ENCODE measurements around the gene SLC29A3. TPM values are rescaled to one million over a fixed set of nuclear protein-coding genes. Genes with fewer than 3 reads are reported as not detected.
A peak's percentile ranks its signal among the peaks of the same experiment; 100 is the strongest.

The SLC29A3 gene
- total RNA-seq, 1 donor from 2014 or later: 4.4 TPM

DNA sequence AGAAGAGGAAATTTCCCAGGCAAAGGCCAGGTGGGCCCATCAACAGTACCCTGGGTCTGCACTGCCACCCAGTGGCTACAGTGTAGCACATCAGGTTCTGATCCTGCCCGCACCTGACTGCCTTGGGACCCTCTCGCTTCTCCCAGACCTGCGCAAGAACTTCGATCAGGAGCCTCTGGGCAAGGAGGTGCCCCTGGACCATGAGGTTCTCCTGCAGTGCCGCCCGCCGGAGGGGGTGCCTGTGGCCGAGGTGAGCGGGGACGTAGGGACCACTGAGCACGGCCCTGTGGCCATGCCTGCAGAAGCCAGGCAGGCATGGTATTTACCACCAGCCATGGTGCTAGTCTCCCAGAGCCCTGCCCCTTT, 33.9 kb upstream of the SLC29A3 start:
- Mint-ChIP-seq H3K27ac (ENCODE audit: unreplicated experiment) (no peak overlapping the region), H3K36me3 (ENCODE audit: unreplicated experiment) (peaks cover 4% of the 10 kb centered on the region), H3K4me1 (ENCODE audit: unreplicated experiment) (peaks cover 5% of the 10 kb centered on the region), H3K4me3 (ENCODE audit: unreplicated experiment) (no peak overlapping the region), H3K9me3 (ENCODE audit: unreplicated experiment) (no peaks in the 10 kb centered on the region), H3K27me3 (ENCODE audit: unreplicated experiment) (no peaks in the 10 kb centered on the region)
- TF ChIP-seq, protein P1, sequence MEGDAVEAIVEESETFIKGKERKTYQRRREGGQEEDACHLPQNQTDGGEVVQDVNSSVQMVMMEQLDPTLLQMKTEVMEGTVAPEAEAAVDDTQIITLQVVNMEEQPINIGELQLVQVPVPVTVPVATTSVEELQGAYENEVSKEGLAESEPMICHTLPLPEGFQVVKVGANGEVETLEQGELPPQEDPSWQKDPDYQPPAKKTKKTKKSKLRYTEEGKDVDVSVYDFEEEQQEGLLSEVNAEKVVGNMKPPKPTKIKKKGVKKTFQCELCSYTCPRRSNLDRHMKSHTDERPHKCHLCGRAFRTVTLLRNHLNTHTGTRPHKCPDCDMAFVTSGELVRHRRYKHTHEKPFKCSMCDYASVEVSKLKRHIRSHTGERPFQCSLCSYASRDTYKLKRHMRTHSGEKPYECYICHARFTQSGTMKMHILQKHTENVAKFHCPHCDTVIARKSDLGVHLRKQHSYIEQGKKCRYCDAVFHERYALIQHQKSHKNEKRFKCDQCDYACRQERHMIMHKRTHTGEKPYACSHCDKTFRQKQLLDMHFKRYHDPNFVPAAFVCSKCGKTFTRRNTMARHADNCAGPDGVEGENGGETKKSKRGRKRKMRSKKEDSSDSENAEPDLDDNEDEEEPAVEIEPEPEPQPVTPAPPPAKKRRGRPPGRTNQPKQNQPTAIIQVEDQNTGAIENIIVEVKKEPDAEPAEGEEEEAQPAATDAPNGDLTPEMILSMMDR (IDR thresholded peaks at IDR 0.05): peak; percentile 85
- DNase-seq (ENCODE audit: extremely low spot score, unreplicated experiment): no peak

DNA sequence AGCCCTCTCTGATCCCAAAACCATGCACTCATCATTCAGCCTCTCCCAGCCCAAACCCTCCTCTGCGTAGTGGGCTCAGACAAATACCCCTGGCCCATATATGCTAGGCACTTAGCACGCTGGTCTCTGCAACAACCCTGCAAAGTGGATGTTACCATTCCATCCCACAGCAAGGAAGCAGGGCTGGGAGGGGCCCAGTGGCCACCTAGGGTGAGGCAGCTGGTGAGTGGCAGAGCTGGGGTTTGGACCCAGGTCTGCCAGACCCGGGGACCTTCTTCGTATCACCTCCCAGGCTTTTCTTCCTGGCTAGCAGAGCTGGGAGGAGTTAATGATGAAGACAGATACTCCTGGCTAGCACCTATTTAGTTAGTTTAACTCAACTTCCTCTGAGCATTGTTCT, 33.1 kb upstream of the SLC29A3 start:
- H3K27me3 Mint-ChIP-seq (ENCODE audit: unreplicated experiment): no peaks in the 10 kb centered on the region
- no peak overlapping the region for H3K4me3 Mint-ChIP-seq (ENCODE audit: unreplicated experiment)
- TF ChIP-seq, protein P1 (IDR thresholded peaks at IDR 0.05): no peak
- H3K9me3 Mint-ChIP-seq (ENCODE audit: unreplicated experiment): no peaks in the 10 kb centered on the region
- DNase-seq (ENCODE audit: extremely low spot score, unreplicated experiment): no peak
- no peaks in the 10 kb centered on the region for H3K4me1 Mint-ChIP-seq (ENCODE audit: unreplicated experiment)
- H3K27ac Mint-ChIP-seq (ENCODE audit: unreplicated experiment): no peak overlapping the region
- H3K36me3 Mint-ChIP-seq (ENCODE audit: unreplicated experiment): peaks cover 3% of the 10 kb centered on the region

DNA sequence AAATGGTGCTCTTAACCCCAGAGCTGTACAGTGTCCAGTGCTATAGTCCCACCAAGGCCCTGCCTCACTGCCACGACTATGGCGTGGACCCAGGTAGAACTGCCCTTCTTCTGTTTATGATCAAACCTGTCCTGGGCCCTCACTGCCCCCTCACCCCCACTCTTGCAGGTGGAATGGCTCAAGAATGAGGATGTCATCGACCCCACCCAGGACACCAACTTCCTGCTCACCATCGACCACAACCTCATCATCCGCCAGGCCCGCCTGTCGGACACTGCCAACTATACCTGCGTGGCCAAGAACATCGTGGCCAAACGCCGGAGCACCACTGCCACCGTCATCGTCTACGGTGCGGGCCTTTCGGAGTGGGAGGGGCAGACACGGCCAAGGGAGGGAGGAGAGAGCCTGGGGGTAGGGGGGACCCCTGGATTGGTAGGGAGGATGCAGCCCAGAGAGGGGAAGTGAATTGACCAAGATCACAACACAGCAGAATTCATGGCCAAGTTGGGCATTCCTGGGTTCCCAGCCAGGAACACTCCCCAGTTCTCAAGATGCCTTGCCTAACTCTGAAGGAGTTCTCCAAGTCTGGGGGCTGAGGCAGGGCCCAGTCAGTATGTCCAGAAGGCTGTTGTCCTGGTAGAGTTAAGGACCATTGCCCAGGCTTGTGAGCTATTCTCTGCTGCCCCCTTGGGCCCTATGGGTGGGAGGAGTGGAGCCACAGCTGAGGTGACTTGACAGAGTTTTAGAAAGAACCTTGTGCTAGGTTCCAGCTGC, 32.4 kb upstream of the SLC29A3 start:
- H3K4me1 Mint-ChIP-seq (ENCODE audit: unreplicated experiment): no peaks in the 10 kb centered on the region

DNA sequence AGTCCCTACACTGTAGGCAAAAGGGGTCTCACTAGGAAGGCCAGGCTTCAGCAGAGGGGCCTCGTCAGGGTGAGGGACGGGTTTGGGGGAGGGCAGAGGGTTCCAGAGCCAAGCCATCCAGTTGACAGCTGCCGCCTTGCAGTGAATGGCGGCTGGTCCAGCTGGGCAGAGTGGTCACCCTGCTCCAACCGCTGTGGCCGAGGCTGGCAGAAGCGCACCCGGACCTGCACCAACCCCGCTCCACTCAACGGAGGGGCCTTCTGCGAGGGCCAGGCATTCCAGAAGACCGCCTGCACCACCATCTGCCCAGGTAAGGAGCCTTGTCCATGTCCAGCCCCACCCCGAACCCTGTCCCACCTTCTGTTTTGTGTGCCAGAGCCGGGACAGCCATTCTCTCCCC, 31.6 kb upstream of the SLC29A3 start:
- no peak for DNase-seq (ENCODE audit: extremely low spot score, unreplicated experiment)
- Mint-ChIP-seq H3K9me3 (ENCODE audit: unreplicated experiment) (no peaks in the 10 kb centered on the region), H3K27ac (ENCODE audit: unreplicated experiment) (no peak overlapping the region), H3K27me3 (ENCODE audit: unreplicated experiment) (no peaks in the 10 kb centered on the region), H3K36me3 (ENCODE audit: unreplicated experiment) (peaks cover 3% of the 10 kb centered on the region), H3K4me3 (ENCODE audit: unreplicated experiment) (no peak overlapping the region), H3K4me1 (ENCODE audit: unreplicated experiment) (no peaks in the 10 kb centered on the region)
- TF ChIP-seq, protein P1 (IDR thresholded peaks at IDR 0.05): no peak

More for the DNA sequence above, 32.4 kb upstream of the SLC29A3 start:
- Mint-ChIP-seq H3K9me3 (ENCODE audit: unreplicated experiment) (no peaks in the 10 kb centered on the region), H3K27me3 (ENCODE audit: unreplicated experiment) (no peaks in the 10 kb centered on the region), H3K4me3 (ENCODE audit: unreplicated experiment) (no peak overlapping the region), H3K27ac (ENCODE audit: unreplicated experiment) (no peak overlapping the region), H3K36me3 (ENCODE audit: unreplicated experiment) (peaks cover 3% of the 10 kb centered on the region)
- TF ChIP-seq, protein P1 (IDR thresholded peaks at IDR 0.05): no peak
- DNase-seq (ENCODE audit: extremely low spot score, unreplicated experiment): no peak

DNA sequence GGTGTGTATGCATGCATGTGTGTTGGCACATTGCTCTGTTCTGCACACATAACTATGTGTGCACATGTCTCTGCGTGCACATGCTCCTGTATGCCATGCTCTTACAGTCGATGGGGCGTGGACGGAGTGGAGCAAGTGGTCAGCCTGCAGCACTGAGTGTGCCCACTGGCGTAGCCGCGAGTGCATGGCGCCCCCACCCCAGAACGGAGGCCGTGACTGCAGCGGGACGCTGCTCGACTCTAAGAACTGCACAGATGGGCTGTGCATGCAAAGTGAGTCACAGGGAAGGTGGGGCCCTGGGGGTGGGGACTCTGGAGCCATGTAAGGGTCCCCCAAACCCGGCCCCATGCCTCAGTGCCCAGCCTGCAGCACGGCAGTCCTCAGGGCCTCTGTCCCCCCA, 30.6 kb upstream of the SLC29A3 start:
- Mint-ChIP-seq H3K27ac (ENCODE audit: unreplicated experiment) (no peak overlapping the region), H3K4me3 (ENCODE audit: unreplicated experiment) (no peak overlapping the region), H3K9me3 (ENCODE audit: unreplicated experiment) (no peaks in the 10 kb centered on the region), H3K27me3 (ENCODE audit: unreplicated experiment) (no peaks in the 10 kb centered on the region), H3K4me1 (ENCODE audit: unreplicated experiment) (no peaks in the 10 kb centered on the region), H3K36me3 (ENCODE audit: unreplicated experiment) (peaks cover 4% of the 10 kb centered on the region)
- TF ChIP-seq, protein P1 (IDR thresholded peaks at IDR 0.05): no peak
- no peak for DNase-seq (ENCODE audit: extremely low spot score, unreplicated experiment)
